GM23338 (cell line): ENCODE measurements around the gene CFAP97D2. TPM values are rescaled to one million over a fixed set of nuclear protein-coding genes. Genes with fewer than 3 reads are reported as not detected.

Source experiments
- ATAC-seq: fragments of 200-7000 bp; cut with Tn5 transposase; 3 replicates; pipeline ENCODE4 v1.9.1; 2020
- DNase-seq: peaks from one replicate; pipeline ENCODE4 v3.0.0-alpha.2; 2015; ENCODE audit warnings: low spot score
- H2AFZ ChIP-seq: fragments of 200-600 bp; sonication (generic); 2 replicates; pipeline ENCODE4 v1.8.0; 2016; ENCODE audit warnings: antibody characterized with exemption, mild to moderate bottlenecking, moderate library complexity
- H3F3A ChIP-seq: fragments of 200-600 bp; sonication (generic); replicated peaks from 2 replicates; pipeline ENCODE4 v1.8.0; 2017; ENCODE audit warnings: antibody characterized with exemption, mixed run types, low read depth
- H3K27ac ChIP-seq: fragments of 200-600 bp; sonication (generic); 2 replicates; pipeline ENCODE4 v1.6.1; 2016; ENCODE audit warnings: low read depth
- H3K27me3 ChIP-seq: fragments of 200-600 bp; sonication (generic); 2 replicates; pipeline ENCODE4 v1.8.0; 2016; ENCODE audit warnings: mild to moderate bottlenecking, mixed run types, moderate library complexity; ENCODE audit not compliant: insufficient read depth
- H3K36me3 ChIP-seq: fragments of 200-600 bp; sonication (generic); 2 replicates; pipeline ENCODE4 v1.8.0; 2016; ENCODE audit warnings: mild to moderate bottlenecking; ENCODE audit not compliant: insufficient read depth
- H3K4me1 ChIP-seq: fragments of 200-600 bp; sonication (generic); 2 replicates; pipeline ENCODE4 v1.8.0; 2016; ENCODE audit warnings: mild to moderate bottlenecking, moderate library complexity; ENCODE audit not compliant: insufficient read depth
- H3K4me2 ChIP-seq: fragments of 200-600 bp; sonication (generic); 2 replicates; pipeline ENCODE4 v1.7.1; 2017; ENCODE audit warnings: mixed run types
- H3K4me3 ChIP-seq: fragments of 200-600 bp; sonication (generic); 2 replicates; pipeline ENCODE4 v1.6.1; 2016; ENCODE audit warnings: mixed run types
- H3K79me2 ChIP-seq: fragments of 200-600 bp; sonication (generic); replicated peaks from 2 replicates; pipeline ENCODE4 v1.8.0; 2017; ENCODE audit warnings: mild to moderate bottlenecking; ENCODE audit not compliant: insufficient read depth
- H3K9me2 ChIP-seq: fragments of 200-600 bp; sonication (generic); 2 replicates; pipeline ENCODE4 v1.8.0; 2017; ENCODE audit not compliant: insufficient read depth
- H4K20me1 ChIP-seq: fragments of 200-600 bp; sonication (generic); replicated peaks from 2 replicates; pipeline ENCODE4 v1.8.0; 2017; ENCODE audit warnings: mild to moderate bottlenecking; ENCODE audit not compliant: insufficient read depth
- H3K27ac Mint-ChIP-seq: 2 replicates; pipeline ENCODE4 v1.8.0; 2020; ENCODE audit warnings: inconsistent platforms, mild to moderate bottlenecking, moderate library complexity, mixed read lengths
- H3K27me3 Mint-ChIP-seq: 3 replicates; pipeline ENCODE4 v1.8.0; 2022; ENCODE audit warnings: low read depth, mild to moderate bottlenecking, moderate library complexity, mixed read lengths, inconsistent platforms; ENCODE audit not compliant: insufficient read depth, poor library complexity
- H3K36me3 Mint-ChIP-seq: 3 replicates; pipeline ENCODE4 v1.8.0; 2021; ENCODE audit warnings: low read depth, mild to moderate bottlenecking, inconsistent platforms, moderate library complexity, mixed read lengths
- H3K4me1 Mint-ChIP-seq: 3 replicates; pipeline ENCODE4 v1.8.0; 2020; ENCODE audit warnings: mild to moderate bottlenecking, inconsistent platforms, mixed read lengths
- H3K4me3 Mint-ChIP-seq: 3 replicates; pipeline ENCODE4 v1.8.0; 2021; ENCODE audit warnings: moderate library complexity, mild to moderate bottlenecking, inconsistent platforms, mixed read lengths
- H3K9me3 Mint-ChIP-seq: 3 replicates; pipeline ENCODE4 v1.8.0; 2020; ENCODE audit warnings: moderate library complexity, mild to moderate bottlenecking, inconsistent platforms, mixed read lengths
- CREB1 ChIP-seq: fragments of 250-450 bp; sonication (Bioruptor Pico); IDR thresholded peaks from 2 replicates; pipeline ENCODE4 v1.5.0; 2020; ENCODE audit warnings: low read depth, mild to moderate bottlenecking, moderate library complexity
- CTCF ChIP-seq, 2 experiments: fragments of 200-600 bp in 1 of 2; sonication (generic) in 1 of 2; conservative IDR thresholded peaks; 2 replicates each; pipeline versions ENCODE4 v1.5.1 to v1.6.1; 2016 to 2017; ENCODE audit warnings: antibody characterized with exemption in 2 of 2, low read depth in 2 of 2, mild to moderate bottlenecking in 2 of 2, moderate library complexity in 1 of 2
- ETS1 ChIP-seq: IDR thresholded peaks from 2 replicates; pipeline ENCODE4 v1.6.1; 2016; ENCODE audit warnings: antibody characterized with exemption
- STAT1 ChIP-seq: IDR thresholded peaks from one replicate; pipeline ENCODE4 v1.6.1; 2016; ENCODE audit warnings: antibody characterized with exemption; ENCODE audit not compliant: unreplicated experiment
- ZNF331 ChIP-seq: fragments of 250-450 bp; sonication (Bioruptor Pico); IDR thresholded peaks from 2 replicates; pipeline ENCODE4 v1.5.0; 2020; ENCODE audit warnings: low read depth, mild to moderate bottlenecking, moderate library complexity
- polyA plus RNA-seq: library from polyadenylated mRNA; unstranded; fragments of >200 nt; fragmentation: Nextera tagmentation; extraction: Ambion mirVana; gene quantifications from 2 replicates; pipeline ENCODE4 v1.2.1, GENCODE V29; 2016
- total RNA-seq: library from RNA; depleted of rRNA; stranded (reverse); fragments of >200 nt; shearing (Covaris generic); gene quantifications from 2 replicates; pipeline ENCODE4 v1.2.3, GENCODE V29; 2014

The CFAP97D2 gene
- total and polyA plus RNA-seq, 2 experiments from 2014 or later = not detected

GRCh38 chr13:114130131-114130836 is 48.8 kb upstream of the CFAP97D2 start:
- Histone ChIP-seq H3K79me2 (peaks cover 58% of the 10 kb centered on the region), H2AFZ (no peak overlapping the region), H3K36me3 (no peaks in the 10 kb centered on the region), H3K27ac (no peak overlapping the region), H3K9me2 (no peaks in the 10 kb centered on the region), H3F3A (peaks cover 20% of the 10 kb centered on the region; the same call in 1 of the 2 replicates), H3K4me3 (peak overlapping the region; percentile 92), H4K20me1 (peaks cover 10% of the 10 kb centered on the region), H3K4me2 (peak overlapping the region; percentile 96), H3K27me3 (peaks cover 5% of the 10 kb centered on the region; the same call in 1 of the 2 replicates), H3K4me1 (peaks cover 25% of the 10 kb centered on the region)
- Mint-ChIP-seq H3K36me3 (no peaks in the 10 kb centered on the region; the same call in 2 of the 3 replicates), H3K9me3 (no peaks in the 10 kb centered on the region; the same call in 1 of the 3 replicates), H3K27me3 (peaks cover 32% of the 10 kb centered on the region), H3K4me1 (peaks cover 64% of the 10 kb centered on the region), H3K27ac (no peak overlapping the region), H3K4me3 (peak overlapping the region; percentile 97; the same call in 2 of the 3 replicates)
- TF ChIP-seq ZNF331 (CRISPR knock-in tag) (no peak), CREB1 (CRISPR knock-in tag) (no peak)
- DNase-seq (no peak), ATAC-seq (no peak)

DNA sequence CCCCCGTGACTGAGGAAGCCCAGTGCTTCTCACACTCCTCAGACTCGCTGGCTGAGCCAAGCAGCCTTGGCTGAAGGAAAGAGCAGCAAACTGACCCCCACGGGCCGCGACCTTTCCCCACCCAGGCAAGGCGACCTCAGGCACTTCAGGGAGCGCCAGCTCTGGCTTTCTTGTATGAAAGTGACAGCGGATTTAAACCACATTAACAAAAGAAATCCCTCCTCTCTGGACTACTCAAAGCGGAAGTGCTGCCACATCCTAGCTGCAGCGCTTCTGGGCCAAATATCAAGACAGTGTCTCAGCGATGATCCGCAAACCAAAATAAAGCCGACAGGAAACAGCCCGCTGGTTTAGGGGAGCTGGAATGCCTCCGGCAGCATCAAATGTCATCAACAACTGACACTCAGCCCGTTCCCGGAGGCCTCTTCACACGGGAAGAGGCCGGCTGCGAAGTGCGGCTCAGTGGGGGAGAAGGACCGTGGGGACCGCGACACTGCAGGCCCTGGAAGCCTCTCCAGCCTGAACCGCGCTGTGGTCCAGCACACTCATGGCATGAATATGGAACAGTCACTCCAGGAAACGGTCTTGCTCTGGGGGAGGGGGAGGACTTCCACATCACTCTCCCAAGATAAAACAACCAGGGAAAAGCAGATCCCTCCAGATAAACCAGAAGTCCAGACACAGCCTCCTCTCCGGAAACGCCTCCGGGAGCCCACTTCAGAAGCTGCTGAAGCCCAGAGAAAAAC is 48.0 kb upstream of the CFAP97D2 start:
- Mint-ChIP-seq H3K36me3 (no peaks in the 10 kb centered on the region; the same call in 2 of the 3 replicates), H3K4me3 (peak overlapping the region; percentile 97), H3K4me1 (peaks cover 64% of the 10 kb centered on the region), H3K27me3 (peaks cover 32% of the 10 kb centered on the region), H3K9me3 (no peaks in the 10 kb centered on the region; the same call in 1 of the 3 replicates), H3K27ac (no peak overlapping the region)
- H3K4me2 ChIP-seq = peak overlapping the region; percentile 96
- H4K20me1 ChIP-seq = peaks cover 10% of the 10 kb centered on the region
- H3K9me2 ChIP-seq = no peaks in the 10 kb centered on the region
- peaks cover 25% of the 10 kb centered on the region for H3K4me1 ChIP-seq
- no peaks in the 10 kb centered on the region for H3K36me3 ChIP-seq
- H3K27me3 ChIP-seq = peaks cover 5% of the 10 kb centered on the region; the same call in 1 of the 2 replicates
- H2AFZ ChIP-seq = no peak overlapping the region
- peak overlapping the region; percentile 92 for H3K4me3 ChIP-seq
- TF ChIP-seq CTCF (conservative IDR thresholded peaks at IDR 0.05; ENCODE audit: low read depth in 2 of 2) (no peak), STAT1 (no peak), CREB1 (CRISPR knock-in tag) (no peak), ETS1 (0 out of 2 replicates have a peak, but pooled peaks have one; percentile 33)
- peak; percentile 1; the same call in 2 of the 3 replicates for ATAC-seq
- DNase-seq = peak; percentile 78
- peaks cover 56% of the 10 kb centered on the region for H3K79me2 ChIP-seq
- H3F3A ChIP-seq = peaks cover 20% of the 10 kb centered on the region; the same call in 1 of the 2 replicates
- H3K27ac ChIP-seq = no peak overlapping the region; the same call in 1 of the 2 replicates
